HCT116 (cell line): ENCODE results near the gene CSTF3.

Experiments
- CEBPB ChIP-seq: IDR thresholded peaks from 2 replicates; pipeline ENCODE4 v1.6.1; 2012; ENCODE audit warnings: low read depth
- EZH2 ChIP-seq: fragments of 200-600 bp; sonication (generic); IDR thresholded peaks from 2 replicates; pipeline ENCODE4 v1.6.1; 2017; ENCODE audit warnings: antibody characterized with exemption, mixed run types
- EZH2phosphoT487 ChIP-seq: fragments of 200-600 bp; IDR thresholded peaks from 2 replicates; pipeline ENCODE4 v1.6.1; 2018; ENCODE audit warnings: antibody characterized with exemption, borderline replicate concordance
- JUND ChIP-seq: IDR thresholded peaks from 2 replicates; pipeline ENCODE4 v1.6.1; 2012
- POLR2A ChIP-seq: IDR thresholded peaks from 2 replicates; pipeline ENCODE4 v1.7.0; 2011; ENCODE audit warnings: borderline replicate concordance; ENCODE audit not compliant: insufficient read depth, insufficient read length; ENCODE audit errors: extremely low read depth
- POLR2AphosphoS5 ChIP-seq: IDR thresholded peaks from 2 replicates; pipeline ENCODE4 v1.6.1; 2011; ENCODE audit warnings: mild to moderate bottlenecking, low read depth, low read length, moderate library complexity
- RAD21 ChIP-seq: IDR thresholded peaks from 2 replicates; pipeline ENCODE4 v1.6.1; 2012; ENCODE audit warnings: low read depth, mild to moderate bottlenecking
- SIN3A ChIP-seq: IDR thresholded peaks from 2 replicates; pipeline ENCODE4 v1.6.1; 2012; ENCODE audit warnings: low read depth
- ZBTB33 ChIP-seq: IDR thresholded peaks from 2 replicates; pipeline ENCODE4 v1.6.1; 2011; ENCODE audit warnings: mild to moderate bottlenecking, low read length, moderate library complexity; ENCODE audit not compliant: insufficient replicate concordance; ENCODE audit errors: extremely low read depth
- ZFX ChIP-seq: fragments of 450-650 bp; IDR thresholded peaks from 2 replicates; pipeline ENCODE4 v1.6.1; 2017
- ZNF274 ChIP-seq: fragments of 200-500 bp; sonication (Bioruptor generic); IDR thresholded peaks from 2 replicates; pipeline ENCODE4 v1.6.1; 2014; ENCODE audit warnings: mild to moderate bottlenecking, low read depth, low read length, inconsistent platforms
- TF ChIP-seq, protein P1 (sequence below), 3 experiments: fragments of 200-600 bp in 1 of 3; sonication (generic) in 1 of 3; IDR thresholded peaks in 2 of 3; conservative IDR thresholded peaks in 1 of 3; 2 replicates each; pipeline ENCODE4 v1.5.1; 2012 to 2017; ENCODE audit warnings: low read depth in 2 of 3, low read length in 2 of 3, antibody characterized with exemption in 1 of 3, borderline replicate concordance in 1 of 3, control low read depth in 1 of 3, mild to moderate bottlenecking in 1 of 3, mixed read lengths in 1 of 3, mixed run types in 1 of 3, moderate library complexity in 1 of 3; ENCODE audit not compliant: insufficient read depth in 1 of 3

DNA sequence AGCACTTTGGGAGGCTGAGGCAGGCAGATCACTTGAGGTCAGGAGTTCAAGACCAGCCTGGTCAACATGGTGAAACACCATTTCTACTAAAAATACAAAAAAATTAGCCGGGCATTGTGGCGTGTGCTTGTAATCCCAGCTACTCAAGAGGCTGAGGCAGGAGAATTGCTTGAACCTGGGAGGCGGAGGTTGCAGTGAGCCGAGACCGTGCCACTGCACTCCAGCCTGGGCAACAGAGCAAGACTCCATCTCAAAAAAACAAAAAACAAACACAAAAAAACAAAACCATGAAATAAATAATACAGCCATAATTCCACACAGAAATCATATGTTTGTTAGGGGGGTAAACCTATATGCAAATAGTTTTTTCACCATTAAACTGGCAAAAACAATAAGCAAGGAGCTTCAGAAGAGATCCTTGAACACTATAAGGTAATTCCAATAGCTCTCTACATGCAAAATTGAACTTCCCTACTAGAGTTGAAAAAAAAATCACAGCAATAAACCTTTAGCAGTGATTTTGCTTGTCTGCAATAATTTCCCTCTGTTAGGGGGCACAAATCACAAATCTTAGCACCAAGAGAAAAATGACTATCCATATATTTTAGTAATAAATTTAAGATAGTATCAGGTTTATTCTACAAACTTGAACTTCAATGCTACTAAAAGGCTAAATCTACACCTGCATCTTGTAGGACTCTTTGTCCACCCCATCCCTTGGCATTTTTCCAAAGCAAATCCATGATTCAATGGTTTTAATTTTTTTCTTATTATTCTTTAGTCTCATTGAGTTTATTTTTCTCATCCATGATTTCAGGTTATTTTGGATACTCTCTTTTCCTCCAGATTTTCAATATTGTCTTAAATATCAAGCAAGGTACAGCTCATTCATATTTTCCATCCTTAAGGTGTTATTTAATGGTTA is 3.9 kb downstream of the CSTF3 start:
- TF ChIP-seq POLR2AphosphoS5 (no peak), CEBPB (no peak), POLR2A (no peak), SIN3A (no peak), JUND (no peak), RAD21 (no peak), EZH2phosphoT487 (no peak), ZFX (no peak), ZNF274 (no peak), ZBTB33 (no peak), EZH2 (no peak)
- TF ChIP-seq, protein P1, sequence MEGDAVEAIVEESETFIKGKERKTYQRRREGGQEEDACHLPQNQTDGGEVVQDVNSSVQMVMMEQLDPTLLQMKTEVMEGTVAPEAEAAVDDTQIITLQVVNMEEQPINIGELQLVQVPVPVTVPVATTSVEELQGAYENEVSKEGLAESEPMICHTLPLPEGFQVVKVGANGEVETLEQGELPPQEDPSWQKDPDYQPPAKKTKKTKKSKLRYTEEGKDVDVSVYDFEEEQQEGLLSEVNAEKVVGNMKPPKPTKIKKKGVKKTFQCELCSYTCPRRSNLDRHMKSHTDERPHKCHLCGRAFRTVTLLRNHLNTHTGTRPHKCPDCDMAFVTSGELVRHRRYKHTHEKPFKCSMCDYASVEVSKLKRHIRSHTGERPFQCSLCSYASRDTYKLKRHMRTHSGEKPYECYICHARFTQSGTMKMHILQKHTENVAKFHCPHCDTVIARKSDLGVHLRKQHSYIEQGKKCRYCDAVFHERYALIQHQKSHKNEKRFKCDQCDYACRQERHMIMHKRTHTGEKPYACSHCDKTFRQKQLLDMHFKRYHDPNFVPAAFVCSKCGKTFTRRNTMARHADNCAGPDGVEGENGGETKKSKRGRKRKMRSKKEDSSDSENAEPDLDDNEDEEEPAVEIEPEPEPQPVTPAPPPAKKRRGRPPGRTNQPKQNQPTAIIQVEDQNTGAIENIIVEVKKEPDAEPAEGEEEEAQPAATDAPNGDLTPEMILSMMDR (IDR thresholded peaks at IDR 0.05 in 2 of 3, conservative IDR thresholded peaks at IDR 0.05 in 1 of 3; ENCODE audit: borderline replicate concordance in 1 of 3, insufficient read depth in 1 of 3, low read depth in 2 of 3, low read length in 2 of 3) = no peak
